Measurements from ENCODE around the gene C11orf54.
A peak's percentile ranks its signal among the peaks of the same experiment; 100 is the strongest.

C11orf54 gene

GRCh38 chr11:93741094-93741881 lies at the start of gene C11orf54, which contains the start of gene TAF1D:
Gene C11orf54, plus strand, starts transcription at chr11:93741672. Its CDS starts 5,722 bp downstream, at chr11:93747394.
Gene TAF1D, minus strand, starts transcription at chr11:93741495. Its CDS starts 2,191 bp downstream, at chr11:93739304.
- peak; percentile 98 to 100 (median 99) for DNase-seq

DNA sequence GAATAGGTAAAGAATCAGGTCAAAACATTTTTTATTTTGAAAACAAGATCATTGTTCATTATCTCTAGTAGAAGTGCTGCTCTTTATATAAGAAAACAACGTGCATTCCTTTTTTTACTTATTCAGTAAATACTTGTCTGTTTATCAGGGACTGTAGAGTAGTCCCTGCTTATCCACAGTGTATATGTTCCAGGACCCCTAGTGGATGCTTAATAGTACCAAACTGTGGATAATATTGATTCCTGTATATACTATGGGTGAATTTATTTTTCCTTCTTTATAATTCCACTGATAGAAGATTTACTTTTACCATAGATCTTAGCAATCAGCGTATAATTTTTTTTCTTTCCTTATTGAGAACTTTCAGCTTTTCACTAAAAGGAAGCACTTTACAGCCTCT lies 47.4 kb upstream of the C11orf54 start:
- DNase-seq: no peak

DNA sequence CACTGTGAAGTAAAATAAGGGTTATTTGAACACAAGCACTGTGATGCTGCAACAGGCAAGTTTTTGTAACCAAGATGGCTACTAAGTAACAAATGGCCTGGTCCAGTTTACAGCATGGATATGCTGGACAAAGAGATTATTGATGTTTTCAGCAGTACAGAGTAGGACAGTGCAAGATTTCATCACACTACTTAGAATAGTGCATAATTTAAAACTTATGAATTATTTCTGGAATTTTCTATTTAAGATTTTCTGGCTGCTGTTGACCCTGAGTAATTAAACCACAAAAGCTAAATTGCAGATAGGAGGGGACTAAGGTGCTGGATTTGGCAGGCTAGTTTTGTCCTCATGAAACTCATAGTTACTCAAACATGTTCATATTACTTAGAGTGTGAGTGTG lies 46.9 kb upstream of the C11orf54 start:
- DNase-seq: no peak

GRCh38 chr11:93697611-93698010 lies 43.9 kb upstream of the C11orf54 start:
- no peak for DNase-seq

- DNase-seq: no peak
These were observed 40.6 kb upstream of the C11orf54 start for GRCh38 chr11:93700830-93701229.

GRCh38 chr11:93704237-93704636 lies 37.2 kb upstream of the C11orf54 start:
- no peak for DNase-seq

DNA sequence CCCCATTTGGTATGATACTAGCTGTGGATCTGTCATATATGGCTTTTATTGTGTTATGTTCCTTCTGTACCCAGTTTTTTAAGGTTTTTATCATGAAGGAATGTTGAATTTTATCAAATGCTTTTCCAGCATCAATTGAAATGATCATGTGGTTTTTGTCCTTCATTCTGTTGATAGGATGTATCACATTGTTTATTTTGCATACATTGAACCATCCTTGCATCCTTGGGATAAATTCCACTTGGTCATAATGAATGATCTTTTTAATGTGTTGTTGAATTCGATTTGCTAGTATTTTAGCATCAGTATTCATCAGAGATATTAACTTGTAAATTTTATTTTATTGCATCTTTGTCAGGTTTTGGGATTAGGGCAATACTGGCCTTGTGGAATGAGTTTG lies 31.2 kb upstream of the C11orf54 start:
- no peak for DNase-seq

DNA sequence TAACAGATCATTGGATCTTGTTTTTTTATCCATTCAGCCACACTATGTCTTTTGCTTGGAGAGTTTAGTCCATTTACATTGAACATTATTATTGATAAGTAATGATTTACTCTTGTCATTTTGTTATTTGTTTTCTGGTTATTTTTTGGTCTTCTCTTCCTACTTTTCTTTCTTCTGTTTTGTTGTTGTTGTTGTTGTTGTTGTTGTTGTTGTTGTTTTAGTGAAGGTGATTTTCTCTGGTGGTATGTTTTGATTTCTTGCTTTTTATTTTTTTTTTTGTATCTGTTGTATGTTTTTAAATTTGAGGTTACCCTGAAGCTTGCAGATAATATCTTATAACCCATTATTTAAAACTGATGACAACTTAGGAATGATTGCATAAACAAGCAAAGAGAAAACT lies 28.8 kb upstream of the C11orf54 start:
- no peak for DNase-seq

DNA sequence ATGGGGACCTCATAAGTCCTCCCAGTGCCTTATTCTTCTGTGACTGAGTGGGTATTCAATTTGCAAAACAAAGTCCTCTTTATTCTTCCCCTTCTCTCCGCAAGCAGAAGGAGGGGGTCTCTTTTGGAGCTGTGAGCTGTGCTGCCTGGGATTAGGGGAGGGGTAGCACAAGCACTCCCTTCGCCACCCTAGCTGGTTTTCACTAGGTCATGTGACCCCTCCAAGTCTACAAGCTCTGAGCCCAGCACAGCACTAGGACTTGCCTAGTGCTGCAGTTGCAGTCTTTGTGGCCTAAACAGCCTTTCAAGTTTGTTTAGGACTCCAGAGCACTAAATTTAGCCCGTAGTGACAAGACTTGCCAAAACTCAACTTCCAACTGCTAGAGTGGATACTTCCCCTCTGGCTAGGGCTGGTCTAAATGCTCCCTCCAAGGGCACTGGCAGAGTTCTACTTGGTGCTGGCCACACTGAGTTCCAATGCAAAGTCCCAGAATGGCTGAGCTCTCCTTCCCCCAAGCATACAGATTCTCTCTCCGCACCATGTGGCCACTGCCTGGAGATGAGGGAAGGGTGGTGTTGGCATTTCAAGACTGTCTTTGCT lies 25.6 kb upstream of the C11orf54 start:
- no peak for DNase-seq

DNA sequence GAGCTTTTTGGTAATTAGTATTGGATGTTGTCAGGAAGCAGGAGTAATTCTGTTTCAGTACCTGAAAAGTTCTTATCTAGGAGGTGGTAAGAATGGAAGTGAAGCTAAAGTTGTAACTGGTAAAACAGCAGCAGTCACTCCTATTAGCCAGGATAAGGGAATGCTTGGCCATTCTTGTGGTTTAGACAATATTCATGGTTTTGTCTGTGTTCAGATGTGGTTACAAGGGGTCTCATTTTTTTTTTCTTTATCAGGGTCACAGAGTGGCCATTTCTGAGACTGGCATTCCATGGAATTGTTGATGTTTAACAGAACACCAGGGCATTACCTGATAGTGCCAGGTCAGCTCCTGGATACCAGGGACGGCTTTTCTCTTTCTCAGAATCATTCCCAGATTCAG lies 24.0 kb upstream of the C11orf54 start:
- DNase-seq: no peak

GRCh38 chr11:93718057-93718563 lies 23.4 kb upstream of the C11orf54 start:
- DNase-seq: no peak

DNA sequence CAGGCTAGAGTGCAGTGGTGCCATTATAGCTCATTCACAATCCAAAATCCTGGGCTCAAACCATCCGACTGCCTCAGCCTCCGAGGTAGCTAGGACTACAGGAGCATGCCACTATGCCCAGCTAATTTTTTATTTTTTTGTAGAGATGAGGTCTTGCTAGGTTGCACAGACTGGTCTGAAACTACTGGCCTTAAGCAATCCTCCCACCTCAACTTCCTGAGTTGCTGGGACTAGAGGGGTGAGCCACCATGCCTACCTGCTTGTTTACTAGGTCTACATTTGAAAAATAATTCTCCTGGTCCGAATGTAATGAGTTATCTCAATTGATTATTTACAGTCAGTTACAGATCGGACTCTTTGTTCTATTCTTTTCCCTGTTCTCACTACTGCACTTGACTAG lies 22.2 kb upstream of the C11orf54 start:
- no peak for DNase-seq

- DNase-seq: no peak
These were observed 20.9 kb upstream of the C11orf54 start for GRCh38 chr11:93720522-93720921.

DNA sequence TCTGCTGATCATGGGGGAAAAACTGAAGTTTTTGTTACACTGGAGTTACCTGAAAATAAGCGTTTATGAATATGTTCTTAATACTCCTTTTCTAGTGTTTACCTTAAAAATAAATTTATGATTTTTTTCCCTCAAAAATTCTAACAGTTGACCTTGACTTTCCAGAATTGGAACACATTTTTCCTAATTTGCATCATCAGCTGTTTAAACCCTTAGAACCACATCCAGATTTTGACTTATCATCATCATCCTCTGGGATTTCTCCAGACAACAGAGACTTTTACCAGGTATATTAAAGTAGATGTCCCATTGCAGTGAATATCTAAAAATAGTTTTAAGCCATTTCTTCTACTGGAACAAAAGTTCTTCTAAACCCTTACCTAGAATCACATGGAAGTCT lies 17.4 kb upstream of the C11orf54 start:
- DNase-seq: no peak

DNA sequence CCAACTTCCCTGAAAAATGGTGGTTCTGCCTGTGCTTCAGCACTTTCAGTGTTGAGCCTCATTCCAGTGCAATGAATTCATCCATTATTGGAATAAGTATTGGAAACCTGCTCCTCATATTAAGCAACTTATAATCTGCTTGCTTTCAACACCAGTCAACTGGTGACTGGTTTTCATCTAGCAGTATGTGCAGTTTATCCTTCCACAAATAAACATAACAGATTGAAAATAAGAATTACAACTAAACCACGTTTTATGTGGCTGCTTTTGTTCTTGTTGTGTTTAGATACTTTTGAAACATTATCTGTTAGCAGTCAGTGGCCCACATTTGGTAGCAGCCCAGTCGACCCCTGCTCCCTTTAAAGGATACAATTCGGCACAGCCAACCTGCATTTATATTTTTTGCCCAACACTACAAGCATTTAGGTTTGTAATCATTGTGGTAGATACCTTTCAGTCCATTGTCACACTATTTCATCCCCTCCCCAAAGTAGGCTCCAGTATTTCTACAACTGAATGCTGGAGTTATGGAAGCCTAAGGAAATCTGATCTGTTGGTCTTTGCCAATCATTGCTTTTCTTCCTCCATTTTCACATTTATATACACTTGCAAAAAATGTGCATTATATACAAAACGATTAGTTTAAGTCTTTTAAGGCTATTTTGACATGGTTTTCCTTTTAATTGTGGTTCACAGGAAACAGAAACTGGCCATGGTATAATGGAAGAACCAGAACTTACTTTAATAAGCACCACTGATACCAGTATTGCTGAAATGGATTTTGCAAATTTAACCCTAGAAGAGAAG lies 13.3 kb upstream of the C11orf54 start:
- DNase-seq: no peak

DNA sequence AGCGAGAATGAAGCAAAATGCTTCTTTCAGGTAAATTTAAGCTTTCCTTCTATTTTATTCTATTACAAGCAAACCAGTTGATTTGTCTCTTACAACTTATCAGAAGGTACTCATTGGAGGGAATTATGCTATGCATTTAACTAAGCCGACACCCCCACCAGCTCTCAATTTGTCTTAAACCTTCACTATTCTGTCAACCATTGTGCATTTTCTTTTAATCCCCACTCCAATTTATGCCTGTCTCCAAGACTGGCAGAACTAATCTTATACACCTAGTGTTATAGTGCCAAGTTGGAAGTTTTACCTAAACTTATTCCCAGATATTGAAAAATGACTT lies 12.7 kb upstream of the C11orf54 start:
- DNase-seq: no peak

GRCh38 chr11:93729129-93729616 lies 12.3 kb upstream of the C11orf54 start:
- no peak for DNase-seq

DNA sequence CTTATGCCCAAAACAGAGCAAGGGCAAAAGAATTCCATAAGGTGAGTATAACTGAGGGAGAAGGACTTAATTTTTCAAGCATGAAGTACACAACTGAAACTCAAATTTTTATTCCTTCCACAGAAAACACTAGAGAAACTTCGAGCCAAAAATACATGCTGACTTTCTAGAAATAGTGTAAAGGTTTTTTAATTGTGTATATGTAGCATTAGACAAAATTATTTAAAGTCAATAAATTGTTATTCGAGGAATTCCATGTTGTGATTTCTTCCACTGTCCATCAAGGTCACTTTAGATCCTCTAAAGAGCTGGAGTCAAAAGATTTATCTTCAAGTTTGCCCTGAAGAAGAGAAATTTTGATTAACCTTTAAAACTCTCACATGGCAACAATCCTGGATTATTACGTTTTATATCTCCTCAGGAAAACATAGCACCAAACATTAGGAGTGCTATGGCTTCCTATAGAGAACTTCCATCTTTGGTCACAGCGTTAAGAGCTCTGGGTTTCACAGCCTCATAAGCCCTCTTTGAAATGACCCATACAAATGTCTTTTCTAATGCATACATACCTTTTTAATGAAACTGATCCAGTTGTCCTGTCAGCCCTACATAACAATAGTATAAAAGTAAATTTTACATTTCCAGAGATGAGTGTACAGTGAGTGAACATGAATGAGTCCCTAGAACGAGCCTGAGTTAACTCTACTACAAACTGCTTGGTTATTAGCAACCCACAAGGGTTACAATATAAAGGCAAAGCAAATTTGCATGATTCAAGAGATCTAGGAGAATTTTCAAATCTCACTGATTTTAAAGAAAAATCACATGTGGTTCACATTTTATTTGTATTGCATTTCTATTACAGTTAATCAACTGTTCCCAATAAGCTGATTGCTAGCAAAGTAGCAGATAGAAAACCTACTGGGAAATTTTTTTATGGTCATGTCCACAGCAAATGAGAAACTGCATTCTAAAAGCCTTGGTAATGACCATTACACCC lies 11.1 kb upstream of the C11orf54 start:
- DNase-seq: no peak

- DNase-seq: no peak
These were observed 9.1 kb upstream of the C11orf54 start for GRCh38 chr11:93732237-93732892.

DNA sequence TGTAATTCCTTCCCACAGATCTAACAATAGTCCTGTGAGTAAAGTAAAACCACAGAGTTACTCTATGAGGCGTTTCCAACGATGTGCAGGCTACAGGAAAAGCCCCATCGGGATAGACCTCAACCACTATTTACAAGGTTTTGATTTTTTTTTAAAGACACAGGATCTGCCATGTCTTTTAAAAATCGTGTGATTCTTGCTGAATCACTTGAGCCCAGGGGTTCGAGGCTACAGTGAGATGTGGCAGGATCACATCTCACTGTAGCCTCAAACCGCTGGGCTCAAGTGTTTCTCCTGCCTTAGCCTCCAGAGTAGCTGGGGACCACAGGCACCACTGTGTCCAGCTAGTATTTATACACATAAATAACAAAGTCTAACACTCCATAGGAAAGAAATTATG lies 8.0 kb upstream of the C11orf54 start:
- DNase-seq: no peak

DNA sequence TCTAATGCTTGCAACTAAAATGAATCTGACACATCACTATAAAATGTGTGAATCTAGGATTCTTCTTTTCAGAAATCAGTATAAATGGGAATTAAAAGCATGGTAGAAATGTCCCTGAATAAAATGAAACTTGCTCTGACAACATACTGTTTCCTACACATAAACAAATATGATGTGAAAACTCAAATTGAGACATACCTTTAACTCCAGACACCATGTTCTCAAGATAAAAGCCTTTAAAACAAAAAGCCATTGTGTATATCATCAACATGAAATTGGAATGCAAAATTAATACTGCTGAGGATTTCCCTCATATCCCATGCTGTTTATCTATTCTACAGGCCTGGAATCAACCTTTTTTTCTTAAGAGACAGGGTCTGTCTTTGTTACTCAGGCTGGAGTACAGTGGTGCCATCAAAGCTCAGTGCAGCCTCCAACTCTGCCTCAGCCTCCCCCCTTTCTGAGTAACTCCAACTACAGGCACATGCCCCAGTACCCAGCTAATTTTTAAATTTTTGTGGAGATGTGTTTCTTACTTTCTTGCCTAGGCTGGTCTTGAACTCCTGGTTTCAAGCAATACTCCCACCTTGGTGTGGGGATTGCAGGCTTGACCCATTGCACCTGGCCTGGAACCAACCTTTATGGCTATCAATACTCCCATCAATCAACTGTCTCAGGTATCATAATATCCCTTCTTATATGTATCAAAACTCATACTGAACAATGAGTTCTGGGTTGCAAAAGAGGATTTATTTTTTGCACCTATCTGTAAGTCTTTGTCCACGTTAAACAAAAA lies 6.8 kb upstream of the C11orf54 start:
- no peak for DNase-seq
